Measurements from ENCODE around the gene HMCN2.
"Not testable (repeated sequence)": the region's sequence is repeated elsewhere in the genome, so short reads cannot be mapped to it uniquely, and the experiment has no call there.

The HMCN2 gene

DNA sequence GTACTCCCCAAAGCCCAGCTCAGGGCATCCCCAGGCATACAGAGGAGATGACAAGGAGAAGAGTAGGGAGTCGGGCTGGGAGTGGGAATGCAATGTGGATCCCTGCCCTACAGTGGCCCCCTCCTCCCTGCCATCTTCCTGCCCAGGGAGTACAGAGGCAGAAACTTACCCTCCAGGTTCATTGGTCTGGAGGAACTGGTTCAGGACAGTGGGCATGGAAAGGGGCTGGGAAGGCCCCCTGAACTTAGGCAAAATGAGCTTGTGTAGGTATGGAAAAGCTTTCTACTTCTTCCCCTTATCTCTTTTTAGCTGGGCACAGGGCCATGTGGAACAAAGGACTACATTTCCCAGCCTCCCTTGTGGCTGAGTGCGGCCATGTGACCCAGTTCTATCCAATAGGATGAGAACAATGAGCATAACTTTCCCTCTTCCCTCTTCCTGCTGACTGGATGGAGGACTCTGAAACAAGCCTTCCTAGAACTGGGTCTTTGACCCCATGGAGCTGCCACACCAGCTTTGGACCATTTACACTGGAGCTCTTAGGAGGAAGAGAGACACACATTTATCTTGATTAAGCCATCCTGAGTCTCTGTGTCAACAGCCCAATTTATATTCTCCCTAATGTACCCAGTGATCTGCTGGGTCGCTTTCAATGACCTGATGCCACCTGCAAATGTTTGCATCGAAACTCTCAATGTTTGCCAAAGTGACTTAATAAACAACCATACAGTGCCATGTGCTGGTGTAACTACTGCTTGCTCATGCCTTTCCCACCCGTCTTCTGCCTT, 25.0 kb upstream of the HMCN2 start:
- DNase-seq: peak; percentile 75

DNA sequence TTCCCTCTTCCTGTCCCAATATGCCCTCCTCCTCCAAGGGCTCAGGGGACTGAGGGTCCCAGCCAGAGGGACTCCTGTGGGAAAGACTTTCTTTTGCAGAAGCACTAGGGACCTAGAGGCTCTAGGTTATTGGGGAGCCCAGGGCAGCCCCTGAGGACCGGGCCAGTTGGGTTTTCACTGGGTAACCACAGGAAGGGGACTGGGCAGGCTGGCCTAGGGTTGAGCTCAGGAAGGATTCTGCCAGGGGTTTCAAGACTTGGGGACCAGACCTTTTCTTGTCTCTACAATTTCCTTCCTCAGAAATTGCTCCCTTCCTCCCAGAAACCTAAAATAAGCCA, 24.4 kb upstream of the HMCN2 start:
- no peak for DNase-seq

DNA sequence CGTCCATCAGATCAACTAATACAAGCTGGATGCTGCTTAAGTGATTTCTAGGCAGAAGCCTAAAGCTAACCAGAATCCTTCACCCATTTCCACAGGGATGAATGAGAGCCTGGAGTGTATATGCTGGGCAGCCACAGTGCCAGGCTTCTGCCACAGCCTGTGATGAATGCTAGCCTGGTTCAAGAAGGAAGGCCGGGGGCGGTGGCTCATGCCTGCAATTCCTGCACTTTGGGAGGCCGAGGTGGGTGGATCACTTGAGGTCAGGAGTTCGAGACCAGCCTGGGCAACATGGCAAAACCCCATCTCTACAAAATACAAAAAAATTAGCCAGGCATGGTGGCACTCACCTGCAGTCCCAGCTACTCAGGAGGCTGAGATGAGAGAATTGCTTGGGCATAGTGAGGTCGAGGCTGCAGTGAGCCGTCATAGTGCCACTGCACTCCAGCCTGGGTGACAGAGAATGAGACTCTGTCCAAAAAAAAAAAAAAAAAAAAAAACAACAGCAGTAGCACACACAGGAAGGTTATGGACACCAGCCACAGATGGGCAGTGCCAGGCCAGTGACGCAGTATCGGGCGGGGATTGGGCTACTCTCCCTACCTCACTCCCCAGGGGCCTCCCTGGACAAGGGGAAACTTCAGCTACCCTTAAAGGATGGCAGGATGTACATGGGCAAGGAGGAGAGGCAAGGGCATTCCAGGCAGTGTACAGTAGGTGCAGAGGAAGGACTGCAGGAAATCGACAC, 23.1 kb upstream of the HMCN2 start:
- DNase-seq: no peak

DNA sequence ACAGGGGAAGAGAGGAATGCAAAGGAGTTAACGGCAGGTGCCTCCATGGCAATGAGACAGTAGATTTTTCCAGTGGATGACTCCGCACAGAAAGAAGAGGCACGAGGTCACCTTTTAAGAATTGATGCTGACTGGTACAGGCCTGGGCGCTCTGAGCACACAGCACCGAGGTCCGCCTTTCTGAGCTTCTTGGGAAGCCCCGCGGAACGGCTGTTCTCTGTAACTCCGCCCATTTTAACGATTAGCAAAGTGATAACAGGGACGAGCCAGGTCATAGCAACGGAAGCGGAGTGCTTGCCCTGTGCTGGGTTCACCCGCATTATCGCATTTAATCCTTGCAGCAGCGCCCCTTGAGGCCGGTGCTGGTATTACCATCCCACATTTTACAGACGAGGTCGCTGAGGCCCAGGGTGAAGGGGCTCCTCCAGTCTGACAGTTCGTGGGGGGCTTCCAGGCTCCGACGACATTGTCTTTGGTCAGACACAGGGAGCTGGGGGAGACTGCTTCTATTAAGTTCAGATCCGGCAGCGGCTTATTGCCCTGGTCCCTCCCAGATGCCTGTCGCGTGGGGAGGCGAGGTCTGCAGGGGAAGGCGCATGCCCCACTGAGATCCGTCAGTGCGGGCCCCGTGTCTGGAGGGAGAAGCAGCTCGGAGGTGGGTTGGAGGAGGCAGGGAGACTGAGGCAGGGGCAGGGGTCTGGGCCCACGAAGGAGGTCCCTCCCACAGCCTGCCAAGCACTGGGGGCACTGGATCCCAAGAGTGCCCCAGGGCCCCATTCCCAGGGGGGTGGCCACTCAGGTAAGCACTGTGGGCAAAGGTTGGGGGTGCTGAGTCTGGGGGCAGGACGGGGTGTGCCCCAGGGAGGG, 22.3 kb upstream of the HMCN2 start:
- DNase-seq: peak; percentile 73

DNA sequence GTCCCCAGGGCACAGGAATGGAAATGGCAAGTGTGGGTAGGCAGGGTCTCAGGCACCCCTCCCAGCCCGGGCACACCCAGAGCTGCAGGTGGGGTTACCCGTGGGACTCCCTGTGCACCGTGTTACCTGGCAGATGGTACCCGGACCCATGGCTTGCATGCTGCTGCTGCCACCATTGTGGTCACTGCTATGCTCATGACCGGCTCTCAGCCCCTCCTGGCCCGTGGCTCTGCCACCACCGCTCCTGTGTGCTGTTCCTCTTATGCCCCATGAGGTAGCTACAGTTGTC, 21.7 kb upstream of the HMCN2 start:
- no peak for DNase-seq

DNA sequence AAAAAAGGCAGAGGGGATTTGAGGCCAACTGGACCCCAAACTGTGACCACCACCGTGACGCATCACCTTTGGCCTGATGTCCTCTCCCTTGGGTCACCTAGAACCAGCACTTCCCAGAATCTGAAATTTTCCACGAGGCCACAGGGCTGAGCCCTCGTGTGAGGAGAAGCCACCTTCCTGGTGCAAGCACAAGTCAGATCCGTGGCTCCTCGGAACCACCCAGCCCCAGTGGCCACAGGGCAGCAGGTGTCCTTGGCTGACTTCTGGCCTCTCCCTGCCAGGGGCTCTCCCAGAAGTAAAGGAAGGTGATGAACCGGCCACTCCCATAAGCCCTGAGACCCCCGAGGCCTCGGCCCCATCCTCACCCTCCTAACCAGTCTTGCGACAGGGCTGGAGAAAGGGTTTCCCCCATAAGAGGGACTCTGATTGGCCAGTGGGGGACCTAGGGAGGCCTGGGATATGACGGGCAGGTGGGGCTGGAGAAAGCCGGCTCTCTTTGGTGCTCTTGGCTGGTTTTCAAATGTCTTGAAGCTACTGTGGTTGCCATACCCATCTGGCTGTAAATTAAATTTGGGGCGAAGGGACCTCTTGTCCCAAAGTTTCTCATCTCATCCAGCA, 20.9 kb upstream of the HMCN2 start:
- DNase-seq: no peak

DNA sequence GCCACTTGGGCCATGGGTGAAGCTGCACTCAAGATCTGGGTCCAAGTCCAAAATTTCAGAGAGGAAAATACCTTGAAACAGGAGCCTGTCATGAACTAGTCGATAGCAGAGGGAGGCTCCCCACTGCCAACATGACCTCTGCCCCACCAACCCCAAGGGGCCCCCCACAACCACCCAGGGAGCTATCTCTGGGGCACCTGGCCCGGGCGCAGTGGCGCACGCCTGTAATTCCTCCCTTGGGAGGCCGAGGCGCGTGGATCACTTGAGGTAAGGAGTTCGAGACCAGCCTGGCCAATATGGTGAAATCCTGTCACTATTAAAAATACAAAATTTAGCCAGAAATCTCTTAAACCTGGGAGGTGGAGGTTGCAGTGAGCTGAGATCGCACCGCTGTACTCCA, 20.1 kb upstream of the HMCN2 start:
- DNase-seq: no peak

DNA sequence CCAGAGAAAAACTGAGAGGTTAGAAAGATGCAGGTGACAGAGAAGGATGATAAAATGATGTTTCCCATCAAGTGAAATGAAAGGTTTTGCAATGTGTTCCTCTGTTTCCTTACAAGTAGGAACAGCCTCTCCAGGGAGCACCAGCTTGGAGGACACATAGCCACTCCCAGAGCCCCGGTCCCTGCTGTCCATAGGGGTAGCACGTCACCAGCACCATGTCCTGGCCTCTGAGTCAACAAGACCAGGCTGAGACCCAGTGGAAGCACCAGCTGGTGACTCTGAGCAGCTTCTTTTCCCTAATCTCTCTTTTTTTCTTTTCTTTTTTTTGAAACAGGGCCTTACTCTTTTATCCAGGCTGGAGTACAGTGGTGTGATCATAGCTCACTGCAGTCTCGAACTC, 19.4 kb upstream of the HMCN2 start:
- no peak for DNase-seq

DNA sequence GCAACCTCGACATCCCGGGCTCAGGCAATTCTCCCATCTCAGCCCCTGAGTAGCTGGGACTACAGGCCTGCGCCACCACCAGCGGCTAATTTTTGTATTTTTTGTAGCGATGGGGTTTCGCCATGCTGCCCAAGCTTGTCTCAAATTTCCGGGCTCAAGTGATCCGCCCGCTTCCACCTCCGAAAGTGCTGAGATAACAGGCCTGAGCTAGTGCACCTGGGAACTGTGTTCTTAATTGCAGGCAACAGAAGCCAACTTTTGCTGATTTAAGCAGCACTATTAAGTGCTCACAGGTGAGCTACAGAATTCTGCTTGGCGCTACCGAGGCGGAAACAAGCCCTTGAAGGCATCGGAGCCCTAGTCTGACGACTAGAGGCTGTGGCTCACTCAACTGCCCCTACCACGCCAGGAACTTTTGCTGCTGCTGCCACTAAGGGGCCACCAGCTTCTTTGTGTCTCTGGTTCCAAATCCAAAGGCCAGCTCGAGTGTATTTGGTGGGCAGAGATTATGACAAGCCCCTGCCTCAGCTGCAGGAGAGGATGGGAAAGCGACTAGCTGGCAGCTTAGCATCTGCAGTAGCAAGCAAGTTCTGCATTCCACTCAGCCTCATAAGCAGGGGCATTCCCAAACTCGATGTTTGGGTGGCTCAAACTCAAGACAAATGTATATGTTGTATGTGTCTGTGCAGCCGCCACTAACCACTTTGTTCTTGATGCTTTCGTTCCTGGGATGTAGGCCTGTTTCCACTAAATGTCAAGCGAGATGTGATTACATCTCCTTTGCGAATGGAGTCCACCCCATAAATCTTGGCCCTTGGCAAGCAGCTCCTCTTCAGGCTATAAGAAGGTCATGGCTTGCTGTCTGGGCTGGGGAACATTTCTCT, 10.6 kb upstream of the HMCN2 start:
- no peak for DNase-seq

DNA sequence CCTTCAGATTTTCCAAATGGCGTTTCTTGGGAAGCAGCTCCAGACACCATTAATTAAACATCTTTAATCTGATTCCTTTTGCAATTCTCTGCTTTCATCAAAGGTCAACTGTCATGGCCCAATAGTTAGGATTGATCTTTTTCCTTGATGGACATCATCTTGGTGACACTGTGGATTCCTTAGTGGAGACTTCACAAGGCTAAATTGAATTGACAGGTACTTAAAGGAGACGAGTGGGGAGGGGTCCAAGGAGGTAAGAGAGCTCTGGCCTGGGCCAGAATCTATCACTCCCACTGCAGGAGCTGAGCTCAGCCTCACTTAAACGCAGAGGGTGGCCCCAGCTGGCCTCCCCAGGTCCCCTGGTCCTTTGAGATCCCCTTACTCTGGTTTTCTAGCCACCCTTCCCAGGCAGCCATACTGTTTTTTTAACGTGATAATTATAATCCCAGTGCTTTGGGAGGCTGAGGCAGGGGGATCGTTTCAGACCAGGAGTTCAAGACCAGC, 9.9 kb upstream of the HMCN2 start:
- no peak for DNase-seq

DNA sequence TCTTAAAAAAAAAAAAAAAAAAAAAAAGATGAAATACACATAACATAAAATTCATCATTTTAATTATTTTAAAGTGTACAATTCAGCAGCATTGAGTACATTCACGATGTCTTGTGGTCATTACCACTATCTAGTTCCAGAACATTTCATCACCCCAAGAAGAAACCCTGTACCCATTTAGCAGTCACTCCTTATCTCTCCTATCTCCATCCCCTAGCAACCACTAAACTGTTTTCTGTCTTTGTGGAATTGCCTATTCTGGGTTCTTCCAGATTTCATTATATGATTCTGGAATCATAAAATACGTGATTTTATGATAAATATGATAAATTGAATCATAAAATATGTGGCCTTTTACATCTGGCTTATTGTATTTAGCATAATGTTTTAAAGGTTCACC, 8.9 kb upstream of the HMCN2 start:
- DNase-seq: no peak

DNA sequence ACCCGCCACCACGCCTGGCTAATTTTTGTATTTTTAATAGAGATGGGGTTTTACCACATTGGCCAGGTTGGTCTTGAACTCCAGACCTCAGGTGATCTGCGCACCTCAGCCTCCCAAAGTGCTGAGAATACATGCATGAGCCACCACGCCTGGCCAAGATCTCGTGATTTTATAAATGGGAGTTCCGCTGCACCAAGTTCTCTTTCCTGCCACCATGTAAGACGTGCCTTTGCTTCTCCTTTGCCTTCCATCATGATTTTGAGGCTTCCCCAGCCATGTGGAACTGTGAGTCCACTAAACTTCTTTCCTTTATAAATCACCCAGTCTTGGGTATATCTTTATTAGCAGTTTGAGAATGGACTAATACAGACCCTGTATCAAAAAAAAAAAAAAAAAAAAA, 7.4 kb upstream of the HMCN2 start:
- not testable (repeated sequence) for DNase-seq

DNA sequence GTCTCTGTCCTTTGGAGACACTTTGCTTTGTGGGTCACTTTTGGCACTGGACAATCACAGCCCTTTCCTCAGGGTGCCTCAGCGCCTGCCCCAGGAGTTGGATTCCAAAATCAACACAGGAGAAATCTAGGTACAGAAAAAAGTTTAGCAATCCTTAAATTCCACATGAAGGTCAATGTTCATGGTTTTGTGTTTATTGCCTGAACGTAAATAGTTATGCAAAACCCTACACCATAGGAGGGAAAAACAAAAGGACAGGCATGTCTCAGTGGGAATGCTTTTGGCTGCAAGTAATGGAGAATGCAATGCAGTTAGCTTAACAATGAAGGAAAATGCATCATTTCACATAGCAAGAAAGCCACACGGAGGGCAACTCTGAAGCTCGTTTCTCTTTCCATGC, 6.5 kb upstream of the HMCN2 start:
- no peak for DNase-seq

DNA sequence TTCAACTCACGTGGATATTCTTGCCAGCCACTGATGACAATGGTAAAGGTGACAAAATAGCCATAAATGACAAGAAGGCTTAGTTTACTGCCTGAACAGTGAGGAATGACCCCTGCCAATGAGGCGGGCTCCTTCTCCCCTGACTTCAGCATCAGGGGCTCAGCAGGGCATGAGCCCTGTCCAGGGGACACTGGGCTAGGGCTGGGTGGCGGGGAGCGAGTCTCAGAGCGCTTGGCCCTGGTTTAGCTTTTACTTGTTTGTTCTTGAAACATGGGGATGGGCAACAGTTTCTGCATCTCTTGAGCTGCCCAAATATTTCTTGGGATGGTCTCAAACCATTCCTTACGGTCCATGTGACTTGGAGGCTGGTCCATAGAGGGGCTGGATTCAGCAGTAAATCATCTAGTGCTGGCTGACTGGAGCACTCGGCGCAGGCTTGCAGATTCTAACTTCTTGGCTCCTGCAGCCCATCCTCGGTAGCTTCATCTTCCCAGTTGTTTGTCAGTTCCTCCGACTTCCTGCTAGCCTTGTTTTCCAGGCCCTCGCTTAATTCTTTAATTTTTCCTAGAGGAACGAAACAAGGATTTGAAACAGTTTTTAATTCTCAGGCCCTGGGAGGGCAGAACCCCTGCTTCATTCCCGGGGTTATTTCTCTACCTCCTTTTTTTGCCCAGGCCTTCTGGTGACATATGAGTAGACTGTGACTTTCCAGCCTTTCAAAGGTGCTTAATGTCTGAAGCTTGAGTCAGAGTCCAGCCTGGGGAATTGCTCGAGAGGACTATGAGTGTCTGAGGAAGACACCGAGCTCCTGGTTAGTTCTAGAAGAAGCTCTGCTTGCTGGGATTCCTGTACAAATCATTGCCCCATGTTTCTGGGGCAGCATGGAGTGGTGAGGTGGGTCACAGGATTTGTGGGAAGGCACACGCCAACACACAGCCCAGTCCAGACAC, 4.5 kb upstream of the HMCN2 start:
- no peak for DNase-seq

DNA sequence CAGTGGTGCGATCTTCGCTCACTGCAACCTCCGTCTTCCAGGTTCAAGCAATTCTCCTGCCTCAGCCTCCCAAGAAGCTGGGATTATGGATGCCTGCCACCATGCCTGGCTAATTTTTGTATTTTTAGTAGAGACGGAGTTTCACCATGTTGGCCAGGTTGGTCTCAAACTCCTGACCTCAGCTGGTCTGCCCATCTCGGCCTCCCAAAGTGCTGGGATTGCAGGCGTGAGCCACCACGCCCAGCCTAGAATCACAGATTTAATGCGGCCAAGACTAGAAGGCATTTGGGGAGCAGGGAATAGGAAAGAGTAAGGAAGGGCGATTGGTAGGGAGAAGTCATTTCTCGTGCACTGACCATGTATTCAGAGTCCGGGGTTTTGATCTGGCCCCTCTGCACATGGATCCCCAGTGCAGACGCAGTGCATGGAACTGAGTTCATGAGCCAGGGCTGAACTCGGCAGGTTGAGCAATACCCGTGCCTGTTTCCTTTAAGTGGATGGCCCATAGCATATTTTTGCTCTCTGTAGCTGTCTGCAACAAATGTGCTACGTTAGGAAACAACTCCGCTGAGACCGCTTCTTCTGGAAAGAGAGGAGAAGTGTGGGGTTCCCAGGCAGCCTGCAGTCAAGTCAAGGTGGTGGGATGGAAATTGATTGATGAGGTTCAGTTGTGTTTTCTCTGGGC, 3.4 kb upstream of the HMCN2 start:
- no peak for DNase-seq

DNA sequence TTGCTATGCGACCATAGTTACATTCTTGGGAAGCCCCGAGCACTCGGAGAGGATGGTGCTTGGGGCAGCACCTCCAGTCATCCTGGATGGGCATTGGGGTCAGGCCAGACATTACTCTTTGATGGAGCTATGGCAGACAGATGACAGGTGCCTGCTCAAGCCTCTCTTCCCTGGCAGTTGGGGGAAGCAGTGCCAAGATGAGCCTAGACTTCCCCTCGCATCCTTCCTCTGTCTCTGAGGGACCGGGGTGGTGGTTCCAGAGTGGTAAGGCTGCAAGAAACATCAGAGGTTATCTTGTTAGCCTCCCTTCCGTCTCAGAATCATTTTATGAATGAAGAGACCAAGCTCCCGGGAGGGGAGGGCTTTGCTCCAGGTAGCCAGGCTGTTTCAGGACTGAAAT, 2.8 kb upstream of the HMCN2 start:
- no peak for DNase-seq

DNA sequence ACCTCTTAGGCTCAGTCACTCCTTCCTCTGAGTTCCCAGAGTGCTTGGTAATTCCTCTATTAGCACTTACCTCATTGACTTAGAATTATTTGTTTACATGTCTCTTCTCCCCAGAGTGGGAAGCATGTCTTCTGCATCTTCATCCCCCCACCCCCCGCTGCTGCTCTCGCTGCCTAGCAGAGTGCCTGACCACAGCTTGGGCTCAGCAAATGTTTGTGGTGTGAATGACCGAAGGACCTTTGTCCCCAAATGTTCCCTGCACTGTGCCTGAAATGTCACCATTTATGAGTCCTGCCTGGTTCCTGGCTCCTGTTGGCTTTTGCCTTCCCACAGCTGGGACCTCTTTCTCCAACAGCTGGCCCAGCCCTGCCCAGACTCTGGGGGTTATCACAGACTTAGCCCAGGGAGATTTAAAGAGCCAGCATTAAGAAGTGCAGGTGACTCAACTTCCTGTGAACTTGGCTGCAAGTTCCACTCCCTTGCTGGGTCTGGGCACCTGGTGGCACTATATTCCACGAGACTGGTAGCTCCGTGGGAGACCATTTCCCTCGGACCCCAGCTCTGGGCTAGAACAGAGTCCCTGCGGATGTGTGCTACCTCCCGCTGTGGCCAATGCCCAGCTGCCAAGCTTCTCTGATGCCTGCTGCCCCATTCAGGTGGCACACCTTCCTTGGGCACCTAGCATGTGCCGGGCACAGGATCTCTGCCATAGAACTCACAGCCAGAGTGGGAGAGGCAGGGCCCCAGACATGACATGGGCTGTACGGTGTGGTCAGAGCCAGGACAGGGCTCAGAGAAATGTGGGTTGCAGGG, 1.8 kb upstream of the HMCN2 start:
- DNase-seq: peak; percentile 59

DNA sequence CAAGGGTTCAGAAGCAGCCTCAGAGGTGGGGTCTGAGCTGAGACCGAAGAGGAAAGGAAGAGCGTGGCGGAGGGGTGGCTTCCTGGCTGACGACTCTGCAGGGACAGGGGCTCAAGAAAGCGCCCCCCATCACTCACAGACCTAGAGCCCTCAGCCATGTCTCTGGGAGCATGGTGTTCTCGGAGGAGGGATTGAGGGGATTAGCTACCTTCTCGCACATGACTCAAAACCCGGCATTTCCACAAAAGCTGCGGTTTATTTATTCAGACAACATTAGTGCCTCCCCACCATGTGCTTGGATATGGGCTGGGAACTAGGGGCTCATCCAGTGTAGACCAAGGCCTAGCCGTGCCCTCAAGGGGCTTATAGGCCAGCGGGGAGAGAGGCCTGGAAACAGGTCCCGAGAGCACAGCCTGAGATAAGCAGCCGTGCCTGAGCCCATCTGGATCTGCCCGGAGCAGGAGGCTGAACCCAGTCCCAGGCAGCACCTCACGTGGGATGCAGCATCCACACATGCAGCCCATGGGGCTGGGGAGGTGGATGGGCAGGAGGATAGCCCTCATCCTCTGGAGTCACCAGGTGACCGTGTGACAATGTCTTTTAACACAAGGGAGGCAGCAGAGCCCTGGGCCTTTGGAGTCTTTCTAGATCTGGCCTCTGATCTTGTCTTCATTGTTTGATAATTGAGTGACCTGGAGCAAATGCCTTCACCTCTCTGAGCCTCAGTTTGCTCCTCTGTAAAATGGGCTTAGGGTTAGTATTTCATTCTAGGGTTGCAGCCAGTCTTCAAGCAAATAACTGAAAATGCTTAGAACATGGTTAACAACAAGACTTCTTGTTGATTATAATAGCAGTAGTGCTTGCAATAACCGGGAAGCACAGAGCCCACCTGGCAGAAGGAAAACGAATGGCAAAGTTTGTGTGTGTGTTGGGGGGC, 878 bp upstream of the HMCN2 start:
- DNase-seq: no peak

All from NCI-H69 (cell line).